NCI-H524 (cell line): ENCODE measurements around the gene DUSP9.

Experiments used
- DNase-seq, 2 experiments: peaks; one replicate each; lab custom pipeline; 2025; lab: John Stamatoyannopoulos, UW

The DUSP9 gene

GRCh38 chrX:153622661-153623309, 24.2 kb upstream of the DUSP9 start:
- no peak for DNase-seq

- no peak for DNase-seq
These were observed 23.5 kb upstream of the DUSP9 start for GRCh38 chrX:153623310-153624029.

- no peak for DNase-seq
These were observed 22.6 kb upstream of the DUSP9 start for GRCh38 chrX:153624196-153625091.

GRCh38 chrX:153625271-153626024, 21.6 kb upstream of the DUSP9 start:
- DNase-seq = no peak

GRCh38 chrX:153626025-153626633, 20.9 kb upstream of the DUSP9 start:
- DNase-seq = no peak

GRCh38 chrX:153626863-153627674, 19.9 kb upstream of the DUSP9 start:
- DNase-seq = no peak

DNA sequence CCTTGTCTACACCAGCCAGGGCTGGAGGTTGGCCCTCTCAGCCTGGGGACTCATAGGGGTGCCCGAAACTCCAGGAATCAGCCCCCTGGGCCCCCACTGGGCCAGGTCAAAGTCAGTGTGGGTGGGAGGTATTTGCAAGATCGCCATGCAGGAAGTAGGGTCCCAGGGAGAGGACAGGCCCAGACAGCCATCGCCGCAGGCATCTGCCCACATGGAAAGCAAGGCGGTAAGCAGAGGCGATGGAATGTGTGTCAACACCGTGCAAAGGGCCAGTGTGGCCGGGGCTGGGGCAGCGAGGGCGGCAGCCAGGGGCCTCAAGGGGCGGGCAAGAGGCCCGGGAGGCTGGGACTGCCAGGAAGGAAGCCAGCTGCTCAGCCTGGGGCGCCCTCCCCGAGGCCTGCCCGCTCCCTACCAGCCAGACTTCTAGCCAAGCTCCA, 19.3 kb upstream of the DUSP9 start:
- no peak for DNase-seq

DNA sequence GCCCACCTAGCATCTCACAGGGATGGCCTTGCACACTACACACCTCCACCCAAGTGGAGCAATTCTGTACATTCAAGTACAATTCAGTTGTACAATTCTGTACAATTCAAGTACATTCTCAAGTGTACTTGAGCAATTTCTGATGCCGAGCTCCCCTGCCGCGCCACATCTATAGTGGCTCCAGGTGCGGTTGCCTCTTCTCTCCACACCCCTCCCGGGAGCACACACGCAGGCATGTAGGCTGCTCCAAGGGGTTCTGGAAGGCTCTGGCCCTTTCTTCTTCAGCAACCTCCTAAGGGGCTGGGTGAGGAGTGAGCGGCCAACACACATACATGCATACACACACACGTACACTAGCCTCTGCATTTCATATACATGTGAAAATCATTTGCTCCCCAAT, 18.9 kb upstream of the DUSP9 start:
- DNase-seq = peak in 1 of 2 experiments; percentile 53

- DNase-seq = no peak
These were observed 18.3 kb upstream of the DUSP9 start for GRCh38 chrX:153628665-153629064.

- no peak for DNase-seq
These were observed 15.7 kb upstream of the DUSP9 start for GRCh38 chrX:153631346-153631745.

- DNase-seq = no peak
These were observed 15.0 kb upstream of the DUSP9 start for GRCh38 chrX:153631907-153632594.

- DNase-seq = no peak
These were observed 14.4 kb upstream of the DUSP9 start for GRCh38 chrX:153632595-153632946.

DNA sequence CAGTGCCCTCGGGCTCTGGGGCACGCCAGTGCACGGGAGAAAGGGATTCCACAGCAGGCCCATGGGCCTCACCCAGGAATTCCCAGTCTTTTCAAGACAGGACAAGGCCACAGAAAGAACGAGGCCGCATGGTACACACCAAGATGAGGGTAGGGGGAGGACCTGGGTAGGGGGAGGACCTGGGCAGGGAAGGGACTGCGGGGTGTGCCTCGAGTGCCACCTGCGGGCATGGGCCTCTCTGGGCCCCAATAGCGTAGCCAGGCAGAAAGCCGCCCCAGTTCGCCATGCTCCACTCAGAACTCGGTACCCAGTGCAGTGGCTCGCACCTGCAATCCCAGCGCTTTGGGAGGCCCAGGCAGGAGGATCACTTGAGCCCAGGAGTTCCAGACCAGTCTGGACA, 14.0 kb upstream of the DUSP9 start:
- DNase-seq = no peak

DNA sequence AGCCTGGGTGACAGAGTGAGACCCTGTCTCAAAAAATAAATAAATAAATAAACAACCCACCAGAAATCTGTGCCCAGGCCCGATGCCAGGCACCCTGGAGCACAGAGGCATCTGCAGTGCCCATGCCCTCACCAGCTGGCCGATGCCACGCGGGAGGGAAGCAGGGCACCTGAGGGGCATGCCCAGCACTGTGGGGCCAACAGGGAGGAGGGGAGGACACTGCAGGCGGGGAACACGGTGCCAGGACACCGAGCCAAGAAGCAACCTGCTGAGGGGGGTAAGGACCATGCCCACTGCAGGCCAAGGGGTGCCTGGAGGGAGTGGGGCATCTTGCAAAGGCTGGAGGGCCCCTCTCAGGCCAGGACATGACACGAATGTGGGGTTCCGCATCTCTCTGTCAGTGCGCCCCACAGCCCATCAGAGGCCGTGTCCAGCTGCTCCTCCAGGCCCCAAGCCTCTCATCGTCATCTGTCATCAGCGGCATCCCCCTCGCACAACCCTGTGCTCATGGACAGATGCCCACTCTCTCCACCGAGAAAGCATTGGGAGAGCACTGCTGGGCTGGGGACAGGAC, 13.3 kb upstream of the DUSP9 start:
- no peak for DNase-seq

- no peak for DNase-seq
These were observed 12.8 kb upstream of the DUSP9 start for GRCh38 chrX:153634236-153634635.

GRCh38 chrX:153634832-153635231, 12.2 kb upstream of the DUSP9 start:
- DNase-seq = no peak

DNA sequence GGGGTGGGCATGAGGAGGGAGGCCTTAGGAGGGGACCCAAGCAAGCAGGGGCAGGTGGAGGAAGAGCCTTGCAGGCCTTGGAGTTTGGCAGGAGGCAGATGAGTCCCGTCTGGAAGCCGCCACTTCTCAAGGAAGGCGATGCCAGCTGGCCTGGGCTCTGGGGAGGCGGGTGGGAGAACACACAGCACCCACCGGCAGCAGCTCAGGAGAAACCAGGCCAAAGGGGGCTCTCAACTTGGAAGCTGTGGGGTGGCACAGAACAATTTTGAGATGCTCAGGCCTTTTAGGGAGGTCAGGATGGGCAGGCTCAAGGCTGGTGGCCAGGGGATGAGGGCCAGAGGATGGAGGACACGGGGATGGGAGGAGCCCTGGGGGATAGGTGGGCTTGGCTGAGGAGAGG, 11.6 kb upstream of the DUSP9 start:
- peak in 1 of 2 experiments; percentile 28 for DNase-seq

- peak in 1 of 2 experiments; percentile 69 for DNase-seq
These were observed 11.0 kb upstream of the DUSP9 start for GRCh38 chrX:153635788-153636668.

- DNase-seq = no peak
These were observed 10.3 kb upstream of the DUSP9 start for GRCh38 chrX:153636716-153637115.
